GM19193 (cell line): ENCODE data around the gene VEGFC.

ENCODE experiments used
- POLR2A ChIP-seq: IDR thresholded peaks from 4 replicates; pipeline ENCODE4 v1.6.1; 2011; ENCODE audit not compliant: insufficient read depth, insufficient read length; ENCODE audit errors: extremely low read depth

VEGFC gene

GRCh38 chr4:176753049-176753448 lies 39.7 kb downstream of the VEGFC start:
- no peak for TF ChIP-seq POLR2A

GRCh38 chr4:176752191-176752749 lies 40.5 kb downstream of the VEGFC start:
- TF ChIP-seq POLR2A: no peak

- no peak for TF ChIP-seq POLR2A
These were observed 41.7 kb downstream of the VEGFC start for GRCh38 chr4:176751061-176751460.

- no peak for TF ChIP-seq POLR2A
These were observed 45.9 kb downstream of the VEGFC start for GRCh38 chr4:176746846-176747245.

- no peak for TF ChIP-seq POLR2A
These were observed 46.8 kb downstream of the VEGFC start for GRCh38 chr4:176745902-176746301.

GRCh38 chr4:176744091-176744490 lies 48.6 kb downstream of the VEGFC start:
- TF ChIP-seq POLR2A: no peak

GRCh38 chr4:176742211-176742610 lies 50.5 kb downstream of the VEGFC start:
- TF ChIP-seq POLR2A: no peak

GRCh38 chr4:176741253-176741652 lies 51.5 kb downstream of the VEGFC start:
- no peak for TF ChIP-seq POLR2A

GRCh38 chr4:176735300-176735699 lies 57.4 kb downstream of the VEGFC start:
- no peak for TF ChIP-seq POLR2A

GRCh38 chr4:176734461-176734860 lies 58.3 kb downstream of the VEGFC start:
- TF ChIP-seq POLR2A: no peak

- no peak for TF ChIP-seq POLR2A
These were observed 63.2 kb downstream of the VEGFC start for GRCh38 chr4:176729489-176729888.

GRCh38 chr4:176726803-176727202 lies 65.9 kb downstream of the VEGFC start:
- no peak for TF ChIP-seq POLR2A

GRCh38 chr4:176721459-176721858 lies 71.3 kb downstream of the VEGFC start:
- no peak for TF ChIP-seq POLR2A

- no peak for TF ChIP-seq POLR2A
These were observed 73.8 kb downstream of the VEGFC start for GRCh38 chr4:176718881-176719280.

GRCh38 chr4:176717237-176717636 lies 75.5 kb downstream of the VEGFC start:
- TF ChIP-seq POLR2A: no peak

GRCh38 chr4:176709417-176709816 lies 83.3 kb downstream of the VEGFC start:
- no peak for TF ChIP-seq POLR2A

- TF ChIP-seq POLR2A: no peak
These were observed 83.9 kb downstream of the VEGFC start for GRCh38 chr4:176708771-176709311.
